ENCODE results near the gene CELF5.
A peak's percentile ranks its signal among the peaks of the same experiment; 100 is the strongest.

CELF5 gene

GRCh38 chr19:3224346-3225168 lies at the start of gene CELF5:
Gene CELF5 (plus strand): TSS chr19:3224661. CDS start chr19:3224740, 79 bp downstream.
- DNase-seq (ENCODE audit: low spot score): peak; percentile 37

- DNase-seq (ENCODE audit: low spot score): peak; percentile 57
Measured at GRCh38 chr19:3175781-3176714, 48.4 kb upstream of the CELF5 start.

- DNase-seq (ENCODE audit: low spot score): peak; percentile 56
Measured at GRCh38 chr19:3176715-3177501, 47.6 kb upstream of the CELF5 start.

GRCh38 chr19:3178377-3178972 lies 46.0 kb upstream of the CELF5 start, which contains the start of gene S1PR4:
Gene S1PR4 (plus strand): TSS chr19:3178769. CDS start chr19:3178793, 24 bp downstream.
- DNase-seq (ENCODE audit: low spot score): no peak

- peak; percentile 18 for DNase-seq (ENCODE audit: low spot score)
Measured at GRCh38 chr19:3178973-3179738, 45.3 kb upstream of the CELF5 start.

- peak; percentile 14 for DNase-seq (ENCODE audit: low spot score)
Measured at GRCh38 chr19:3179739-3180293, 44.6 kb upstream of the CELF5 start.

- peak; percentile 31 for DNase-seq (ENCODE audit: low spot score)
Measured at GRCh38 chr19:3183721-3184641, 40.5 kb upstream of the CELF5 start.

- no peak for DNase-seq (ENCODE audit: low spot score)
Measured at GRCh38 chr19:3184847-3185460, 39.5 kb upstream of the CELF5 start.

GRCh38 chr19:3185461-3186159 lies 38.9 kb upstream of the CELF5 start, which contains the start of gene NCLN:
Gene NCLN (plus strand): TSS chr19:3185930. CDS start chr19:3186031, 101 bp downstream.
- DNase-seq (ENCODE audit: low spot score): peak; percentile 96

GRCh38 chr19:3186160-3186688 lies 38.2 kb upstream of the CELF5 start:
- no peak for DNase-seq (ENCODE audit: low spot score)

GRCh38 chr19:3186891-3187661 lies 37.4 kb upstream of the CELF5 start:
- DNase-seq (ENCODE audit: low spot score): no peak

GRCh38 chr19:3187662-3188511 lies 36.6 kb upstream of the CELF5 start:
- DNase-seq (ENCODE audit: low spot score): no peak

- DNase-seq (ENCODE audit: low spot score): no peak
Measured at GRCh38 chr19:3188627-3189596, 35.5 kb upstream of the CELF5 start.

- no peak for DNase-seq (ENCODE audit: low spot score)
Measured at GRCh38 chr19:3189702-3190469, 34.6 kb upstream of the CELF5 start.

Data from hematopoietic multipotent progenitor cell treated with erythropoietin and hydrocortisone succinate and interleukin-3 and kit ligand, for 17 days (in vitro differentiated cells).